GM12878 (cell line): ENCODE data around the gene CLPTM1.

Experiments
- BRCA1 ChIP-seq: IDR thresholded peaks from 2 replicates; pipeline ENCODE4 v1.6.1; 2011; ENCODE audit warnings: low read depth, low read length, improper control_type of control experiment
- TAF1 ChIP-seq: IDR thresholded peaks from 2 replicates; pipeline ENCODE4 v1.6.1; 2011; ENCODE audit warnings: mild to moderate bottlenecking, low read depth, low read length, borderline replicate concordance

DNA sequence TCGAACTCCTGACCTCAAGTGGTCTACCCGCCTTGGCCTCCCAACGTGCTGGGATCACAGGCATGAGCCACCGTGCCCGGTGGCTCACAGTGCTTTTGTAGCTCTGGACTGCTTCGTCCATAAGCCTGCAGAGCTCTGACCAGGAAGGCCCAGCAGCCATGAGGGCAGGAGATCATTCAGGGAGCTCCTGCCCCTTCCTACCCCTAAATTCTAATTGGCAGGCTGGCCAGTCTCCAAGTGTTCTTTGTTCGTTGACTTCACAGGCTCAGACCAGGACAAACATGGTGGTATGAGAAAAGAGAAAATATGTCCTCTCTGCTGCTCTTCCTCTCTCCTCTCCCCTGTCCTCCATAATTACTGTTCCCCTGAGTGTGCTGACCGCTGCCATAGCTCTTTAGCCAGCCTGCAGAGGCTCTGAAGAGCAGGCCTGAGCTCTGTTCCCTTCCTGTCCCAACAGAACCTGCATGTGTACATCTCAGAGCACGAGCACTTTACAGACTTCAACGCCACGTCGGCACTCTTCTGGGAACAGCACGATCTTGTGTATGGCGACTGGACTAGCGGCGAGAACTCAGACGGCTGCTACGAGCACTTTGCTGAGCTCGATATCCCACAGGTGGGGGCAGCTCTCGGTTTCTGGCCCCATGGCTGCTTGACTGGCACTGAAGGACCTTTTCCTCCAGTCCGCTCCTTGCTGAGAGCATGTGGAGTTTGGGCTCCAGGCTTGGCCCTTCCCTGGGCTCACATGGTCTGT is 19.0 kb downstream of the CLPTM1 start:
- TF ChIP-seq BRCA1: no peak
- no peak for TF ChIP-seq TAF1
